ENCODE results near the gene SLC26A9.

DNA sequence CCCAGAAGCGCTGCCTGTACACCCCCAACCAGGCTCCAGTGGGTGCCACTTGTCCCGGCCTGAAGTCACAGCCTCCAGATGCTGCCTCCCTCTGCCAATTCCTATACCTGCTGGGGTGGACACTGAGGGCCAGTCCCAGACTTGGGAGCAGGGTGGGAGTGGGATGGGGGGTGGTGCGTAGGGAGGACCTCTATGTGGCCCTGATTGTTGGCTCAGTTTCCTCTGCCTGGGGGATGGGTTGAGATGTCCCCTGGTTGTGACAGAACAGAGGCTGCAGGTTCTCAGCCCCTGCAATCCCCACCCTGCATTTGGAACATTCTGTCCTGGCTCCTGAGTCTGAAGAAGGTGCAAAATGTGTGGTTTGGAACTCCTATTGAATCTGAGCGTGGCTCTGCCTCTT lies 32.8 kb upstream of the SLC26A9 start:
- TF ChIP-seq CEBPB (IDR thresholded peaks at IDR 0.05) (no peak), RAD21 (IDR thresholded peaks at IDR 0.05; ENCODE audit: low read depth) (no peak), TCF12 (IDR thresholded peaks at IDR 0.05; ENCODE audit: low read depth) (no peak), ZBTB7A (IDR thresholded peaks at IDR 0.05; ENCODE audit: low read depth) (no peak), TAF1 (IDR thresholded peaks at IDR 0.05; ENCODE audit: low read depth) (no peak), EP300 (IDR thresholded peaks at IDR 0.05; ENCODE audit: borderline replicate concordance) (no peak), TEAD4 (IDR thresholded peaks at IDR 0.05) (no peak), NFIC (IDR thresholded peaks at IDR 0.05) (no peak)
- TF ChIP-seq, protein P1, sequence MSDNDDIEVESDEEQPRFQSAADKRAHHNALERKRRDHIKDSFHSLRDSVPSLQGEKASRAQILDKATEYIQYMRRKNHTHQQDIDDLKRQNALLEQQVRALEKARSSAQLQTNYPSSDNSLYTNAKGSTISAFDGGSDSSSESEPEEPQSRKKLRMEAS (IDR thresholded peaks at IDR 0.05), result no peak
- TF ChIP-seq, protein P2, sequence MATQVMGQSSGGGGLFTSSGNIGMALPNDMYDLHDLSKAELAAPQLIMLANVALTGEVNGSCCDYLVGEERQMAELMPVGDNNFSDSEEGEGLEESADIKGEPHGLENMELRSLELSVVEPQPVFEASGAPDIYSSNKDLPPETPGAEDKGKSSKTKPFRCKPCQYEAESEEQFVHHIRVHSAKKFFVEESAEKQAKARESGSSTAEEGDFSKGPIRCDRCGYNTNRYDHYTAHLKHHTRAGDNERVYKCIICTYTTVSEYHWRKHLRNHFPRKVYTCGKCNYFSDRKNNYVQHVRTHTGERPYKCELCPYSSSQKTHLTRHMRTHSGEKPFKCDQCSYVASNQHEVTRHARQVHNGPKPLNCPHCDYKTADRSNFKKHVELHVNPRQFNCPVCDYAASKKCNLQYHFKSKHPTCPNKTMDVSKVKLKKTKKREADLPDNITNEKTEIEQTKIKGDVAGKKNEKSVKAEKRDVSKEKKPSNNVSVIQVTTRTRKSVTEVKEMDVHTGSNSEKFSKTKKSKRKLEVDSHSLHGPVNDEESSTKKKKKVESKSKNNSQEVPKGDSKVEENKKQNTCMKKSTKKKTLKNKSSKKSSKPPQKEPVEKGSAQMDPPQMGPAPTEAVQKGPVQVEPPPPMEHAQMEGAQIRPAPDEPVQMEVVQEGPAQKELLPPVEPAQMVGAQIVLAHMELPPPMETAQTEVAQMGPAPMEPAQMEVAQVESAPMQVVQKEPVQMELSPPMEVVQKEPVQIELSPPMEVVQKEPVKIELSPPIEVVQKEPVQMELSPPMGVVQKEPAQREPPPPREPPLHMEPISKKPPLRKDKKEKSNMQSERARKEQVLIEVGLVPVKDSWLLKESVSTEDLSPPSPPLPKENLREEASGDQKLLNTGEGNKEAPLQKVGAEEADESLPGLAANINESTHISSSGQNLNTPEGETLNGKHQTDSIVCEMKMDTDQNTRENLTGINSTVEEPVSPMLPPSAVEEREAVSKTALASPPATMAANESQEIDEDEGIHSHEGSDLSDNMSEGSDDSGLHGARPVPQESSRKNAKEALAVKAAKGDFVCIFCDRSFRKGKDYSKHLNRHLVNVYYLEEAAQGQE (IDR thresholded peaks at IDR 0.05; ENCODE audit: low read depth), result no peak

Measured in Ishikawa (cell line).